HG02852 (cell line): Measurements from ENCODE around the gene CTLA4.
A peak's percentile ranks its signal among the peaks of the same experiment; 100 is the strongest.

ENCODE experiments used
- ATAC-seq: cut with Tn5 transposase; IDR thresholded peaks from one replicate; pipeline ENCODE4 v1.9.1; 2021; ENCODE audit warnings: mild to moderate bottlenecking, moderate library complexity; ENCODE audit not compliant: unreplicated experiment

Gene CTLA4

GRCh38 chr2:203889944-203890343, 22.4 kb downstream of the CTLA4 start:
- no peak for ATAC-seq

DNA sequence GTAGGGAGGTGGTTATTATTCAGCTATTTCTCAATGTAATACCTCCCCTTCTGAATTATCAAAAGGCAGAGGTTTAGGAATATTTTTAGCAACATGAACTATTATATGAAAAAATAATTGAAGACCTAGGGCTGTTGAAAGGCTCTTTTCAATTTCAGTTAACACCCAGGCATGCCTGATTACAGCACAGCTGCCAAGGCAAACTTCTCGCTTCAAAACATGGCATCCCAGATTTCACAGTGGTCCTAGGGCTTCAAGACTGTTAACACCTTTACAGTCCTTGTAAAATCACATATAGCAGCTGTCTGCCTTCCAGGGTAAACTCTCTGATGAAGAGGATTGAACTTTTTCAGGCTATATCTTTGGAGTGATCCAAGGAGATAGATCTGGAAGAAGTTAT, 23.2 kb downstream of the CTLA4 start:
- no peak for ATAC-seq

DNA sequence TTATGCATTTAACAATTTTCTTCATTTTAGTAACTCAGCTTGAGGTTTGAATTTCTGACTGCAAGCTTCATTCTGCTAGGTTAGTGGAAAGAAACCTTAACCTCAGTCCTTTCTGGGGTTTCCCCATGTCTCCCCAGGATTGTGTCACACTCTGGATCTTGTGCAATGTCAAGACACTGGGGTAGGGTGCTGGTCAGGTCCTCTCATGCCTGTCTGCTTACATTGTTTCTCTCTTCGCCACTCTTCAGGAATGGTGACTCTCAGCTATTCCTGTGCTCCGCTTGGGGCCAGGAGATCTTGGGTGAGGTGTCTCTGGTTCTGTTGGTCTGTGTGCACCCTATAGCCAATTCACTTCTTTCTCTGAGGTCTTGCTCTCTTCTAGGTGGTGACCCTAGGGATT, 23.9 kb downstream of the CTLA4 start:
- ATAC-seq: peak; percentile 48

- ATAC-seq: no peak
These were observed 24.6 kb downstream of the CTLA4 start for GRCh38 chr2:203892207-203892606.

DNA sequence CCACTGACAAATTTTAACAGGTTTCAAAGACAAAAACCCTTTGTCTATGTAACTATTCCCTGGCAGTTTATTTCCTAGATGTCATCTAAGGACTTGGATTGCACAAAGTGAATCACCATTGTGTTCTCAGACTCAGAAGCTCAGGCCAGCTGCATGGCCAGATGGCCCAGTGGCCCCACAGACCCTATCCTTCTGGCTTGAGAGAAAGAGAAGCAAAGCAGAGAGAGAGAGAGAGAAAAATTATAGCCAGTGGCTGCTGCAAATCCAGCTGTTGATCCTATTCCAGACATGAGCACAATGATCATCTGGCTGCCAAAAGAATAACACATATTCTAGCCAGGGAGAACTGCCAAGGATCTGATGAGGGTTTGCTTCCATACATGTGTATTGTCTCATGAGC, 25.8 kb downstream of the CTLA4 start:
- ATAC-seq: no peak

DNA sequence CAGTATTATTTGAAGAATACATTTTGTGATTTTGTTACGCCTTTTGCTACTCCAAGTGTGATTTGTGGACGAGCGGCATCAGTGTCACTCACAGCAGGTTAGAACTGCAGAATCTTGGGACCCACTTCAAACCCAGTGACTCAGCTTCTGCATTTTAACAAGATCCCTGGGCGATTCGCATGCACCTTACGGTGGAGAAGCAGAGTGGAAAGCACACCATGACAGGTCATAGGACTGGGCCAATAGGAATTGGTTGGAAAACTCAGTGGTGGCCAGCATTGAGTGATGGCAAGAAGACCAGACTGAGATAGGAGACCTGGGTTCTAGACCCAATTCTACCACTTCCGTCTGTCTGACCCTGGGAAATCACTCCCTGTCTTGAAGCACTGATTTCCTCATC, 26.3 kb downstream of the CTLA4 start:
- no peak for ATAC-seq

DNA sequence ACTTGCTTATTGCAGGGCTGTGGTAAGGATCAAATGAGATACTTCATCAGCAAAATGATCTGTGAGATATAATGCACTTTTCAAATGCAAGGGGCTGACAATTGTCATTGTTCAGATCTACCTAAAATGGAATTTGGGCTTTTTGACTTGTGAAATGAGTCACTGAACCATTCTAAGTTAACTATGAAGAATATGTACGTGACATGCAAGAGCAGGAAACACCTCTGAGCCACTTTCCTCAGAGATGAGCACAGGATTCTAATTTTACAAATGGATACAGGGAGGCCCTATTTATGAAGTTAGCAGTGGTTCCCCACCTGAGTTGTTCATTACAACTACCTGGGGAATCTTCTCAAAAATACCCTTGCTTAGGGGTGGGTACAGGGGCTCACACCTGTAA, 26.7 kb downstream of the CTLA4 start:
- peak; percentile 70 for ATAC-seq

GRCh38 chr2:203897544-203897943, 30.0 kb downstream of the CTLA4 start:
- no peak for ATAC-seq

DNA sequence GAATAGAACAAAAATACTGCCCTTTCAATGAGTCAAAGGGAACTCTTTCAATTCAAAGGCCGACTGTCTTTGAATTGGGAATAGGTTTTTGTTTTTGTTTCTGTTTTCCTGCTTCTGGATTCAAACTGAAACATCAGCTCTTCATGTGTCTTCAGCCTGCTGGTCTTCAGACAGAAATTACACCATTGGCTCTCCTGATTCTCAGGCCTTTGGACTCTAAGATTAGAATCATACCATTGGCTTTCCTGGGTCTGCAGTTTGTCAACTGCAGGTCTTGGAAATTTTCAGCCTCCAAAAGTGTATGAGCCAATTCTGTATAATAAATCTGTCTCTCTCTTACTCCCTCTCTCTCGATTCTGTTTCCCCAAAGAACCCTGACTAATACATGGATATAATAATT, 31.1 kb downstream of the CTLA4 start:
- ATAC-seq: no peak

DNA sequence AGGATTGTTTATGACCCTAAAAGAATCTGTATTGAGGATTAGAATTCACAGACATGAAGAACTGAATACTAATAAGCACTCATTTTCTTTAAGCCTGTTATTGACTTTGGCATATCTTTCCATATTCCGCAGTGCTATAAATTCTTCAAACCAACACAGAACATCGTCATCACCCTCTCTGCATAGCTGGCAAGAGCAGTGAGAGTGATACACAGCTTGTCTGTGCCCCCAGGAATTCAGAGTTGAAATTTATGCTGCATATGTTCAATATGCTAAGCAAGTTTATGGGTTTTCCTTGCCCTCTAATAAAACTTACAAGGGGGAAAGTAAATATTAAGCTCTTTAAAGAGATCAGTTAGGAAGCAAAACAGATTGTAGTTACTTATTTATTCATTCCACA, 32.7 kb downstream of the CTLA4 start:
- no peak for ATAC-seq

DNA sequence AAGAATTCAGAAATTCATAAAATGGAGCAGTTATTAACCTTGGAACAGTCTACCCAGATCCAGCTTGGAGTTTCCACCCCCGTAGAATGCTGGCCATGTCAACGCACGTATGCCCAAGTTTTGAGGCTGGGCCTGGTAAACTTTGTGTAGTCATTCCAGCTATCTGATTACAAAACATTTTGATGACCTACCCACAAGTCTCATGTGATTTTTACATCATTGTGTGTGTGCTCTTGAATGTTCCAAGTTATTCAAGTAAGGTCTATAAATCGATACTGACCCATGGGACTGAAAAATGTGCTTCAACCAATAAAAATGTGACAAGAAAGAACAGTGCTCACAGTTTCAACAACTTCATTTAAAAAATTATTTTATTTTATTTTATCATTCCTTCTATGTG, 36.5 kb downstream of the CTLA4 start:
- ATAC-seq: no peak

DNA sequence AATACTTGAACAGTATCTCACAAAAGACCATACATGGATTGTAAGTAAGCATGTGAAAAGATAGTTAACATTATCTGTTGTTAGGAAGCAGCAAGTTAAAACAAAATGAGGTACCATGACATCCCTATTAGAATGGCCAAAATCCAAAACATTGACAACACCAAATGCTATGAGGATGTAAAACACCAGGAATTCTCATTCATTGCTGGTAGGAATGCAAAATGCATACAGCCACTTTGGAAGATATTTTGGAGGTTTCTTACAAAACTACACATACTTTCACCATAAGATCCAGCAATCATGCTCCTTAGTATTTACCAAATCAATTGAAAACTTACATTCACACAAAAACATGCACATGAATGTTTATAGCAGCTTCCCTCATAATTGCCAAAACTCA, 38.1 kb downstream of the CTLA4 start:
- ATAC-seq: no peak

- no peak for ATAC-seq
These were observed 40.7 kb downstream of the CTLA4 start for GRCh38 chr2:203908066-203908796.

DNA sequence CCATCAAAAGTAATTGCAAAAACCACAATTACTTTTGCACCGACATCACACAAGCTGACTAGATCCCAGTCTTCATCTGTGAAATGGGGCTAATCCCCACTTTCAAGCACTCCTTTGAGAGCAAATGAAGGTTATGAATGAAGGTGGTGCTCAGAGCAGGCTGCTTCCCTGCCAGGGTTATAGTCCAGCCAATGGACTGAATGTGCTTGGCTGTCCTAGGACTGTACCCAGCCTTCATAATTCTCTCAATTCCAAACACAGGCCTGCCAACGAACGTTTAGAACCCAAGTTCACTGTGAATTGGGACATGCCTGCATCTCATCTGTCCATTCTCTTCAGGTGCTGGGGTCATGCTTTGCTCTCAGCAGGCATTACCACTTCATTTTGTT, 41.2 kb downstream of the CTLA4 start:
- ATAC-seq: no peak

DNA sequence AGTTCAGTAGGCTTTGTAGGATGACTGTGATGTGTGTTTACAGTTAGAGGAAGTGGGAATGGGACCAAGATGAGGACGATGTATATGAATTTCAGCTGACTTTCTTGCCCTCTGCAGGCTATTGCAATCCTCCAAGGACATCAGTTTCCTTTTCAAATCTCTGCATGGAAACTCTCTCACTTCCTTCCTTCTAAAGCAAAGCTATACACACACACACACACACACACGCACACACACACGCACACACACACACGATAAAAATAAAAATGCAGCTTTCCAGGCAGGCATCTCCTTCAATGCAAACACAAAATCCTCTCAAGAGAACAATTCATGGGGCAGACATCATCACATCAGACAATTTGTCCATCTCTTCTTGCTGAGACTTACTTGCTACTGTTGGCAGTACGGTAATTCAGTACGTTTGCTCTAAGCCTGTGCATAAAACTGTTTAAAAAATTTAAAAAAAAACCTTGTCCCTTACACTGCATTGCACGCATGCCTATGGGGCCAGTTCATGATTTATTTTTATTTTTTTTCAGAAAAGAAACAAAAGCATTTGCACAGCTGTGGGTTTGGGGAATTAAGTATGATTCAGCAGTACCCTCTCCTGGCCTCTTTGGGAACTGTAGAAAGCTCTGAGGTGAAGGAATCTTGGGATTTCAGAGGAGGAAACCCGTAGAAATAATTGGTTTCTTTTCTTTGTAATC, 41.8 kb downstream of the CTLA4 start:
- no peak for ATAC-seq

DNA sequence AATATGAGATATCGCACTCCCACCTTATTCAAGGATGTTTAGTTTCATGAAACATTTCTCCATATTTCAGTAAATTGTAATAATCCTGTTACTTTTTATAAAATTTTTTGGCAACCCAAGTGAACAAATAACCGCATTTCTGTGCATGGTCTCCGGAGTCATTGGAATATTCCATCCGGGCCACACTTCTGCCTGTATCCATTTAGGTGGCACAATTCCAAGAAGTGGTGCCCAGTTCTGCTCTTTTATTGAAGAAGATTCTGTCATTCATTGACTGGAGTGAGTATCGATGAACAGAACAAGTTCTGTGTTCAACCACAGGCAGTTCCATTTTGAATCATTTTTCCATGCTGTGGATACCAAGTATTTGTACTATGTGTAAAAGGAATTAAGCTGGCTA, 42.4 kb downstream of the CTLA4 start:
- no peak for ATAC-seq

- no peak for ATAC-seq
These were observed 46.4 kb downstream of the CTLA4 start for GRCh38 chr2:203913947-203914346.

GRCh38 chr2:203914546-203915182, 47.1 kb downstream of the CTLA4 start:
- no peak for ATAC-seq

GRCh38 chr2:203915256-203915655, 47.7 kb downstream of the CTLA4 start:
- no peak for ATAC-seq

- ATAC-seq: no peak
These were observed 49.2 kb downstream of the CTLA4 start for GRCh38 chr2:203916756-203917155.

DNA sequence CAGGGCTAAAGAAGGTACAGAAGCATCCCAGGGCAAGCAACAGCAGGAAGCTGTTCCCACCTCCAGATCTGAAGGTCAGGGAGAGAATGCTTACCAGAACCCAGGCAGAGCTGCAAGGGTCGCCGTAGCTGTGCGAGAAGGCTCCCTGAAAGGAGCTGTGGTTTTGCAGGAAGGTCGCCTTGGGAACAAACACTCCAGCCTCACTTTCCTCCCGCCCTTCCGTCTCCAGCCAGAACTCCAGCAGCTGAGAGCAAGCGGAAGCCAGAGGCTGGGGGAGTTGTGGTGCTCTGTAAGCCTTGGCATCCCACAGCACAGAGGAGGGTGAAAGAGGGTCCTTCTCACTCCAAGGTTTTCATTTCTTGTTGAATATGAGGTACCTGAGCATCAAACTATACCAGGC, 50.7 kb downstream of the CTLA4 start:
- no peak for ATAC-seq

GRCh38 chr2:203918839-203919238, 51.3 kb downstream of the CTLA4 start:
- ATAC-seq: no peak
